ENCODE data around the gene PHACTR1.

The PHACTR1 gene

GRCh38 chr6:12803486-12803885 is 86.9 kb downstream of the PHACTR1 start:
- no peak for DNase-seq

GRCh38 chr6:12804952-12805645 is 88.5 kb downstream of the PHACTR1 start:
- no peak for DNase-seq

DNA sequence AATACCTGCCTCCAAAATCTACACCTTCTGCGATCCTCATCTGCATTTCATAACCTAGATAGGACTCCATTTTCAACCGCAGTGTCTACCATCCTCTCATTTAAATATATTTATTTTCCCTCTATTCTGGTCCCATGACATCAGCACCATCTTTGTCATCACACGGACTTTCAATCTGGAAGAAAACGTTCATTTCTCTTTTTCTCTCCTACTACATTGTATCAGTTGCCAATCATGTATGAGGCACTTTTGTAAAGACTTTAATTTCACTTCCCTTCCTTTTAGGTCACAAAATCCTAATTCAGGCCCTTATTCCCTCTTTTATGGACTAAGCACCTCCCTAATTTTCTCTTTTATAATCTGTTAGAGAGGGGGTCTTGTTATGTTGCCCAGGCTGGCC is 89.6 kb downstream of the PHACTR1 start:
- peak in 1 of 2 donors; percentile 12 for DNase-seq

DNA sequence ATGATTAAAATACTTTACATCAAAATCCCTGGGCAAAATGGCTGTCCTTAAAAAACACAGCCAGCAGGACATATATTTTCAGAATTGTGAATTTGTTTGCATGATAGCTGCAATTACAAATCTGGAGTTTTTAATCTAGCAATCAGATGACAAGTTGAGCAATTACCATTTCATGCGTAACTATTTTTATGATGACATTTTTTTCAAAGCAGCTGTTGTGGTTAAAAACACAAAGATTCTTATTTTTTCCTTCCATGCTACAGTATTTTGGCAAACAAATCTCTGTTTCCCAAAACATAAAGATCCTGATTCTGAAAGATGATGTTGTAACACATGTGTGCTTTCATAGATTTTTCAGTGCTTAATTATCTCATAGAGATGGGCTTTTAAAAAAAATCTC is 90.2 kb downstream of the PHACTR1 start:
- DNase-seq: peak in 1 of 2 donors; percentile 40

DNA sequence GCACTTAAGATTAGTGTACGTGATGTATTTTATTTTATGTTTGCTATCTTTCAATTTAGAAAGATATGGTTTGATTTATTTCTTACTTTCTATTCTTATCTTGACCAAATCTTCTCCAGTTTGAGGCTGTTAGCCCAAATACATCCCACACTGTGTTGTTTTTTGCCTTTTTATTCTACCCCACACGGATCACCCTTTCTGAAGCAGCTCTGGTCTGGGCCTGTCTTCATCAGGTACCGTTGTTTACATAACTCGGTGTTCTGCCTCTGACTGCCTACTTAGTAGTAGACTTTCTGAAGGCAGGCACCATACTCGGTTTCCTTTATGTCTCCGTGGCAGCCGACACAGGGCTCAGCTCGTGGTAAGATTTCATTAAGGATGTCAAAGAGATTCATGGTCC is 95.0 kb downstream of the PHACTR1 start:
- no peak for DNase-seq

DNA sequence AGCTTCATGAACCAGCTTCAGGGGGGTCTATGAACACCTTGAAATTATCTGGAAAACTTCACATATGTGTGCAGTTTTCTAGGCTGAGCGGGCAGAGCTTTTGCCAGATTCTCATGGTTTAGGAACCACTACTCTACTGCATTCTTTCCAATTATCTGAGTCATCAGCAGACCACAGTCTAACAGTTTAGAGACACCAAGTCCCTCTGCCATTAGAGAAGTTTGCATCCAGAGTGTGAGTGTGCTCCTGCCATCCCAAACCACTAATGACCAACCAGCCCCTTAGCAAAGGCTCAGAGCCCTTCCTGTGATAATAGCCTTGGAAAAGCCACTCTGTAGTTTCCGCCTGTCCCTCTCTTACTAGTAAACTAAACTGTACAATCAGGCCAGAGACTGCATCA is 96.8 kb downstream of the PHACTR1 start:
- DNase-seq: no peak

DNA sequence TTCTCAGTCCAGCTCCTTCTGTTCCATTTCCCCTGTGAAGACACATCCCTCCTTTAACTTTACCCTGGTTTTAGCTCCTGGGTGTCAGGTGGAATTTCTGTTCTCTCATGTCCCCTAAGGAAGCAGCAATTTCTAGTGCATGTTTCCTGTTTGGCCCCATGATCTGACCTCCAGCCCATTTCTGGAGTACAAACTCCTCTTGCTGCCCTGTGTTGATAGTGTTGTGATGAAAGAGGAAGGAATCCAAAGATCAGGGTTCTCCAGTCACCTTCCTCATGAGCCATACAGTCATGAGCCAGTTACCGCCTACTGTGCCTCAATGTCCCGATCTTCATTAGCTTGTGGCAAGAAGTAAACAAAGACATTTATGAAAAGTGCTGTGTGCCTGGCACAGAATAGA is 97.4 kb downstream of the PHACTR1 start:
- DNase-seq: peak; percentile 55 to 59

- DNase-seq: no peak
These were observed 98.5 kb downstream of the PHACTR1 start for GRCh38 chr6:12815089-12815488.

- no peak for DNase-seq
These were observed 99.5 kb downstream of the PHACTR1 start for GRCh38 chr6:12815884-12816600.

DNA sequence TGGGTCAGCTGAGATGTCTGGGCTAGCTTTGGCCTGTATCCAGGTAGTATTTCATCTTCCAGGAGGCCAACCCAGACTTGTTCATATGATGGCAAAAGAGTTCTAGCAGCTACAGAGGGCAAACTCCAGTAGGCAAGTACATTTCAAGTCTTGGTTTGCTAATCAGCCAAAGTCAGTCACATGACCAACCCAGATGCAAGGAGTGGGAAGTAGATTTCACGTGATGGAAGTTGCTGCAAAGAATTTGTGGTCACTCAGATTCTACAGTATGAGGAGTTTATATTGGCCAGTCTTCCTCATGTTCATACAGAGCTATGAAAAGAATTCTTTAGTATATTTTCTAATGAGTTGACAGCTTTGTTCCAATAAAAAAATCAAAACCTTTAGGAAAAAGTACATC is 101.8 kb downstream of the PHACTR1 start:
- DNase-seq: peak; percentile 77 to 84

DNA sequence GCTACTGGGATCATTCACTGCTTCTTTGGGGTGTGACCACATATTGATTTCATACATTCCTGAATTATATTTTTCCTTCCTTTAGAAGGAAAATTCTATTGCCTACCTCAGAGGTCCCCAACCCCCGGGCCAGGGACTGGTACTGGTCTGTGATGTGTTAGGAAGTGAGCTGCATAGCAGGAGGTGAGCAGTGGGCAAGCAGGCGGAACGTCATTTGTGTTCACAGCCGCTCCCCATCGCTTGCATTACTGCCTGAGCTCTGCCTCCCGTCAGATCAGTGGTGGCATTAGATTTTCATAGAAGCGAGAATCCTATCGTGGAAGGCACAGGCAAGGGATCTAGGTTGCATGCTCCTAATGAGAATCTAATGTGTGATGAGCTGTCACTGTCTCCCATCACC is 107.3 kb downstream of the PHACTR1 start:
- no peak for DNase-seq

GRCh38 chr6:12826584-12826983 is 110.0 kb downstream of the PHACTR1 start:
- DNase-seq: no peak

GRCh38 chr6:12827921-12828320 is 111.4 kb downstream of the PHACTR1 start:
- DNase-seq: no peak

DNA sequence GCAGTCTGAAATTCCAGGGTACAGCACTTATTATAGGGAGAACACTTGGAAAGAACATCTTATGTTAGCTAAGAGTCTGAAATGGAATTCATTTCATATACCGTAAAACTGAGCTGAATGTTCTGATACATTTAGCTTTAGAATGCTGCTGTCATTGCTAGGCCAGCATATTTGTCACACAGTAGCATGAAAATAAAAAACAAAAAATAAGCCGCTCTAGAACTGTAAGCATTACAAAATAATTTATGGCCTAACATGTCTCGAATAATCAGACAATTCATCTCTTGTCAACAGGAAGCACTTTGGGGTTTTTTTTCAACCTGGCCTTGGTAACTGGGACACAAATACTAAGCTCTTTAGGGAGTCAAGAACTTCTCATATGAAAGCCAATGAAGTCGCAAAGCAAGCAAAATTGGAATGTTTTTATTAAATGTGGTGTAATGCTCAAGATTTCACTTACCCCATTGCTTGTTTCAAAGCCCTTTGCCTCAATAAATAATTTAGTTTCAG is 115.7 kb downstream of the PHACTR1 start:
- DNase-seq: no peak

GRCh38 chr6:12836009-12836408 is 119.4 kb downstream of the PHACTR1 start:
- no peak for DNase-seq

GRCh38 chr6:12841619-12842018 is 125.1 kb downstream of the PHACTR1 start:
- DNase-seq: no peak

GRCh38 chr6:12842114-12842513 is 125.5 kb downstream of the PHACTR1 start:
- no peak for DNase-seq

- DNase-seq: no peak
These were observed 126.1 kb downstream of the PHACTR1 start for GRCh38 chr6:12842658-12843057.

DNA sequence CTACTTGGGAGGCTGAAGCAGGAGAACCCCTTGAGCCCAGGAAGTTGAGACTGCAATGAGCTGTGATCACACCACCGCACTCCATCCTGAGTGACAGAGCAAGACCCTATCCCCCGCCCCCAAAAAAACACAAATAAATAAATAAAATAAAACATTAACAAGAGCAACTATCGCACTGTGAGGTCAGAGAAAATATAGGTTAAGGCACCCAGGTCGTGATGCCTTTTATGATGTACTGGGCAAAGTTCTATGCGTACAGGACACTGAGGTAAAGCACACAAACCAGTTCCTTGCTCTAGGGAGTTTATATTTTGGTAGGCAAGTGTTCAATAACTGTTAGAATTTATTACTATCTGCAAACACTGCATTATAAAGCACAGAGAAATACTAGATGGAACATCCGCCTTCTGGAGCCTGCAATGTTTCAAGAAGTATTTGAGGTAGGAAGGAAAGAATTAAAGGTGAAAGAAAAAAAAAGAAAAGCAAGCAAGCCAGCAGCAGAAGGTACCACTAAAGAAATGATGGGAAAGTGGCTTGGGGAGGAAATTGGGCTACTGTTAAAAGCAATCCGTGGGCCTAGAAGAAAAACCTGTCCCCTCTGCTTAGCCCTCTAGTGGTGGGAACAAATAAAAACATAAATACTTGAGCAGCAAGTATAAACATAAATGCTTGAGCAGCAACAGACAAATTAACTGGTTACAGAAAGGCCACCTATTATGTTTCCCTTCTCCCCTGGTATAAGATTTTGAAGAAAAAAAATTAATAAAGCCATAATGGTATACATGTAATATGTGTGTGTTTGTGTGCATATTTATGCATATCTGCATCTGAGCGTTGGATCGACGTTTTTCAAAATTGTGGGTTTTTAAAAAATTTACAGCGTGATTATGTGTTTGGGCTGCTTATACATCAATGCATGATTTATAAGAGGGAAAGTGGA is 128.0 kb downstream of the PHACTR1 start:
- peak; percentile 23 to 29 for DNase-seq

- no peak for DNase-seq
These were observed 128.8 kb downstream of the PHACTR1 start for GRCh38 chr6:12845224-12846004.

DNA sequence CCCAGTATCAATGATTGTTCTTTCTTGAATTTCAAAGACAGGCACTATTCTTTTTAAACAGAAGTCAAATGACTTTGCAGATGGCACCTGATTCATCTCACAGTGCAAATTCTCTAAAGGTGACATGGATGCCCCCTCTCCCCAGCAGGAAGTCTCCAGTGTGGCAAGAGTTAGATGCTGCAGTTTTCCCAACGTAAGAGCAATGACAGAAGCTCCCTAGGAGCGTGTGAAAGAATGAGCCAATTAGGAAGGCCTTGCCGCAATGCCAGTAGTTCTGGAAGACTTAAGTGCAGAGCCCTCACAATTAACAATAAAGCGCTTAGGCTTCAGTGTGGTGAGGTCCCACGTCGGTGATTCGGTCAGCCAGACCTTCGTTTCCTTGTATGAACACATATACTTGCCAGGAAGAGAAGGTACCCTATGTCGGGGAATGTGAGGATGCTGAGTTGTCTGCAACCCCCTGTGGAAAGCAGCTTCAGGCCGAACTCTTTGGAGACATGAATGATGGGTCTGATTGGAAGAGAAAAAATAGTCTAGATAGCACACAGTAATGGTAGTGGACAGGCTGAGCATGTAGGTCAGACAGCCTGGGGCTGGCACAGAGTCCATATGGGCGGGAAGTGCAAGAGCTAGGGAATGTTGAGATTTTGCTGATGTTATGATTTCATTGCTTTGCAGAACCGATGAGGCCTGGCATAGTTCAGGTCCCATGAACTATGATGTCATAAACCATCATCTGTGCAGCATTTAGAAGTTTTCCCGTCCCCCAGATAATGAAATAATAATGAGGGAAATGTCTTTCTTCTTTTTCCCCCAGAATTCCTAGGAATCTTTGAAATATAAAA is 132.6 kb downstream of the PHACTR1 start:
- DNase-seq: no peak
